Calu3 (cell line): ENCODE measurements around the gene EGR1. TPM values are rescaled to one million over a fixed set of nuclear protein-coding genes. Genes with fewer than 3 reads are reported as not detected.

ENCODE experiments used
- BruUV-seq: library from RNA; stranded (reverse); fragments of 400-500 nt; replicated peaks from 2 replicates; lab custom pipeline; 2021; lab: Mats Ljungman, UMichigan
- CTCF ChIA-PET: fragments of 300-600 bp; sonication (Branson Sonifier 250); formaldehyde crosslinking; loops from one replicate; lab custom pipeline; 2022; ENCODE audit warnings: antibody characterized with exemption; lab: Charles Lee
- DNase-seq: peaks from one replicate; pipeline ENCODE4 v3.0.0; 2022
- H3K27ac Mint-ChIP-seq: one replicate; pipeline ENCODE4 v1.8.0; 2022; ENCODE audit warnings: mixed read lengths; ENCODE audit not compliant: unreplicated experiment
- H3K27me3 Mint-ChIP-seq: one replicate; pipeline ENCODE4 v1.8.0; 2022; ENCODE audit warnings: mixed read lengths; ENCODE audit not compliant: unreplicated experiment
- H3K36me3 Mint-ChIP-seq: one replicate; pipeline ENCODE4 v1.8.0; 2022; ENCODE audit warnings: mild to moderate bottlenecking, moderate library complexity, mixed read lengths; ENCODE audit not compliant: insufficient read depth, unreplicated experiment
- H3K4me1 Mint-ChIP-seq: one replicate; pipeline ENCODE4 v1.8.0; 2022; ENCODE audit warnings: mild to moderate bottlenecking, low read depth, mixed read lengths; ENCODE audit not compliant: unreplicated experiment
- H3K4me3 Mint-ChIP-seq: one replicate; pipeline ENCODE4 v1.8.0; 2022; ENCODE audit warnings: mild to moderate bottlenecking, low read depth, moderate library complexity, mixed read lengths; ENCODE audit not compliant: unreplicated experiment
- H3K9me3 Mint-ChIP-seq: one replicate; pipeline ENCODE4 v1.8.0; 2022; ENCODE audit warnings: low read depth, mixed read lengths; ENCODE audit not compliant: unreplicated experiment
- CTCF ChIP-seq: fragments of 200-600 bp; IDR thresholded peaks from one replicate; pipeline ENCODE4 v1.8.0; 2022; ENCODE audit warnings: antibody characterized with exemption; ENCODE audit not compliant: unreplicated experiment
- intact Hi-C: fragments of 100-400 bp; cut with micrococcal nuclease; formaldehyde crosslinking; loops from one replicate; pipeline ENCODE4 v1.10.0; 2022; ENCODE audit not compliant: unreplicated experiment
- total RNA-seq: library from RNA; stranded (reverse); gene quantifications from 2 replicates; pipeline ENCODE4 v1.2.3, GENCODE V29; 2022

Gene EGR1
- total RNA-seq, 1 experiment from 2014 or later = 97.0 TPM

DNA sequence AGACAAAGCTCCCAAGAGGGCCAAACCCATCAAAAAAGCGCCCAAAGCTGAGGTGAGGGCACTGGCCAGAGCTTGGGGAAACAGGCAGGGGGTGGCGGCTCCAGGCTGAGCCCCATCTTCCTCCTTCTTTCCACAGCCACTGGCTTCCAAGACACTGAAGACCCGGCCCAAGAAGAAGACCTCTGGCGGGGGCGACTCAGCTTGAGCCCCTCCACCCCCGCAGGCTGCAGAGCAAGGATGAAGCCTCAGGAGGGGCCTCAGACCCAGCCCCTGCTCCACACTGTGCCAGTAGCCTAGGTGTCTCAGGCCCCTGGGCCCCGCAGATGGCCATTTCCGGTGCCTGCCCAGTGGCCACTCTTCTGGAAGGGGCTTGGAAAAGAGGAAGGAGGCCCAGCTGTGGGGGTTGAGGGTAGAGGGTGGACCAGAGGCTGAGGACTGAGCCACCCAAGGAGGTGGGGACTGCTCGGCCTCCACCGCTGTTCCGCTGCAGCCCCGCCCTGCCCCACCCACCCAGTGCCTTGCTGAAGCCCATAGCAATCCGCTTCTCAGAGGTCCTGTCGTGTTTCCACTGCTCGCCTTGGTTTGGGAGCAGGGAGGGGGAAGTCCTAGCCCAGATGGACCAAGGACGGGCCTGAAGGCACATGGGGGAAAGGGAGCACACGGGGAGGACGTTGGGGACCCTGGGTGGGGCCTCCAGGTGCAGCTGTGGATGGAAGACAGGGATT is 19.6 kb upstream of the EGR1 start:
- CTCF ChIA-PET = no interaction called here
- H3K4me3 Mint-ChIP-seq = no peak overlapping the region
- TF ChIP-seq CTCF = no peak
- BruUV-seq = no TSS peak
- DNase-seq = no peak
- H3K4me1 Mint-ChIP-seq = no peaks in the 10 kb centered on the region
- intact Hi-C loops = no loop called here
- peaks cover 3% of the 10 kb centered on the region for H3K36me3 Mint-ChIP-seq
- no peak overlapping the region for H3K27ac Mint-ChIP-seq
- H3K27me3 Mint-ChIP-seq = peaks cover 20% of the 10 kb centered on the region
- H3K9me3 Mint-ChIP-seq = no peaks in the 10 kb centered on the region

DNA sequence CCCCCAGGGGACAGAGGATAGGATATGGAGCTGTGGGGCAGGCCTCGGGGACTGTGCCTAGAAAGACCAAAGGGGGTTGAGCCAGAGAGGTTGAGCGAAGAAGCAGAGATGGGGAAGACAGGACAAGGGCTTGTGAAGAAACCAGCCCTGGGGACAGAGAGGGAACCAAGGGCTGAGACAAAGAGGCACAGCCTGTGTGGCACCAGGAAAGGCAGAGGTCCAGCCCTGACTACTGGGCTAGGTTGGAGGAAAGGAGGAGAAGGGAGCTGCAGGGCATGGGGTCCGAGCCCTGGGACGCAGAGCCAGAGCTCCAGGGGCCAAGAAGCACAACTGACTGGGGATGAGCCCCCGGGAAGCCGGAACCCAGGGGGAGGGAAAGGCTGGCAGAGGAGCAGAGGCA is 17.2 kb upstream of the EGR1 start:
- Mint-ChIP-seq H3K4me3 (no peak overlapping the region), H3K36me3 (no peaks in the 10 kb centered on the region), H3K27me3 (peaks cover 18% of the 10 kb centered on the region), H3K27ac (no peak overlapping the region), H3K9me3 (no peaks in the 10 kb centered on the region), H3K4me1 (no peaks in the 10 kb centered on the region)
- no TSS peak for BruUV-seq
- intact Hi-C loops = no loop called here
- DNase-seq = no peak
- no peak for TF ChIP-seq CTCF
- CTCF ChIA-PET = interaction anchor here (0.6 to 4.5 kb wide), 3 partner anchors 56 to 131 kb away, joined by 3 to 46 read pairs (median 3); no protein-coding TSS in a partner anchor

- intact Hi-C loops = no loop called here
- Mint-ChIP-seq H3K4me3 (no peak overlapping the region), H3K9me3 (no peaks in the 10 kb centered on the region), H3K27ac (no peak overlapping the region), H3K36me3 (no peaks in the 10 kb centered on the region), H3K4me1 (no peaks in the 10 kb centered on the region), H3K27me3 (peaks cover 21% of the 10 kb centered on the region)
- no peak for DNase-seq
- TF ChIP-seq CTCF = no peak
- CTCF ChIA-PET = interaction anchor here (0.6 to 4.5 kb wide), 4 partner anchors 13 to 131 kb away, joined by 3 to 46 read pairs (median 4); no protein-coding TSS in a partner anchor
- BruUV-seq = no TSS peak
Observed at GRCh38 chr5:138448481-138449398, 16.5 kb upstream of the EGR1 start.

GRCh38 chr5:138449501-138450239 is 15.6 kb upstream of the EGR1 start:
- Mint-ChIP-seq H3K4me1 (no peaks in the 10 kb centered on the region), H3K27ac (no peak overlapping the region), H3K9me3 (no peaks in the 10 kb centered on the region), H3K4me3 (no peak overlapping the region), H3K27me3 (peaks cover 30% of the 10 kb centered on the region), H3K36me3 (no peaks in the 10 kb centered on the region)
- BruUV-seq = no TSS peak
- CTCF ChIA-PET = interaction anchor here (0.7 to 4.5 kb wide), 5 partner anchors 12 to 260 kb away, joined by 3 to 46 read pairs (median 4); no protein-coding TSS in a partner anchor
- intact Hi-C loops = loop anchor here (1.0 kb wide), 1 partner anchor 54 kb away; no protein-coding TSS in a partner anchor
- peak; percentile 95 for DNase-seq
- peak; percentile 98 for TF ChIP-seq CTCF
